ENCODE measurements around the gene C1QA.
"Not testable (repeated sequence)": the region's sequence is repeated elsewhere in the genome, so short reads cannot be mapped to it uniquely, and the experiment has no call there.

Gene C1QA

DNA sequence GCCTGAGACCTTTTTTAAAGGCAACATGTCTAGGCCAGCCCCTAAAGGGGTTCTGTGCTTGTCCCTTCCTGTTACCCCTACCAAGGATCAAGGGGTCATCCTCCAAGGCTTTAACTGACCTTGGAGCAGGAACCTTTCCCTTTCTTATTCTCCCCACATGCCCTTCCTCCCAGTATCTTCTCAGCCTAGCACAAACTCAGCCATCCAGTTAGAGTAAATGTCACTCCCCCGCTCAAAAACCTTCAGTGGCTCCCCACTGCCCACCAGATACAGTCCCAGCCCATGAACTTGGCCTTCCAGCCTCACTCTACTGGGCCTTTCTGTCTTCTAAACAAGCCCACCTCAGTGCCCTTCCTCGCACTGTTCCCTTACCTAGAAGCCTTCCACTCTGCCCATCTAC is 25.5 kb downstream of the C1QA start:
- Histone ChIP-seq H3K27ac (ENCODE audit: insufficient read depth in 1 of 2, low read depth in 1 of 2, low read length in 2 of 2, poor library complexity in 1 of 2, severe bottlenecking in 2 of 2) (no peak overlapping the region), H3K4me1 (ENCODE audit: control extremely low read depth in 1 of 4, control insufficient read depth in 4 of 4, insufficient read depth in 4 of 4, low read length in 3 of 4) (no peaks in the 10 kb centered on the region), H3K9me3 (ENCODE audit: control extremely low read depth in 1 of 5, control insufficient read depth in 4 of 5, insufficient read depth in 2 of 5, low read depth in 1 of 5, low read length in 4 of 5) (no peaks in the 10 kb centered on the region), H3K27me3 (replicated peaks in 2 of 5; ENCODE audit: control insufficient read depth in 4 of 5, insufficient read depth in 5 of 5, low read length in 4 of 5) (peaks cover 0 to 4% (median 0%) of the 10 kb centered on the region in 5 experiments), H3K4me3 (ENCODE audit: control insufficient read depth in 1 of 7, extremely low read depth in 1 of 7, insufficient read depth in 4 of 7, low read depth in 2 of 7, low read length in 6 of 7) (no peak overlapping the region), H3K36me3 (ENCODE audit: control insufficient read depth in 4 of 4, insufficient read depth in 4 of 4, low read length in 3 of 4) (no peaks in the 10 kb centered on the region)
- 100% methylated on average over 2 of the region's 2 CpGs for WGBS (ENCODE audit: insufficient coverage)
- ChIA-PET CTCF (interaction anchor here (1.2 kb wide), 1 partner anchor 11 kb away, joined by 4 read pairs; no protein-coding TSS in a partner anchor), POLR2A (interaction anchor here (1.3 kb wide), 1 partner anchor 9 kb away, joined by 3 read pairs; the partner anchor contains the start of gene C1QB)
- no peak for DNase-seq

DNA sequence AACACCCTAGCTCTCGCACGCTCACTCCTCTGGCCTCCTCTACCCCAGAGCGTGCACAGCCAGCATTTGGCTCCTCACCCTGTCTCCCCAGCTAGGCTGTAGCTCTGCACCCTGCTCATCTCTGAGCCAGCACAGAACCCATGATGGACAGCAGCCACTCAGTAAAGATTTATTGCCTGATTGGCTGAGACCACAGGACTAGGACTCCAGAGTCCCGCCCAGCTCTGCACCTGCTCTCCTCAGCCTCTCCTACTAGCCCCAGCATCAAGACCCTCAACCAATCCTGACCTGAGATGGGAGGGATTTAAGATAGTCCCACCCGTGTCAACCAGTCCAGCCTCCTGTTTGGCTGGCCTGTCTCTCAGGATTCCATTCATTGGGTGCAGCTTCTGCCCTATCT is 25.9 kb downstream of the C1QA start:
- Histone ChIP-seq H3K9me3 (ENCODE audit: control extremely low read depth in 1 of 5, control insufficient read depth in 4 of 5, insufficient read depth in 2 of 5, low read depth in 1 of 5, low read length in 4 of 5) (no peaks in the 10 kb centered on the region), H3K36me3 (ENCODE audit: control insufficient read depth in 4 of 4, insufficient read depth in 4 of 4, low read length in 3 of 4) (no peaks in the 10 kb centered on the region), H3K27me3 (replicated peaks in 2 of 5; ENCODE audit: control insufficient read depth in 4 of 5, insufficient read depth in 5 of 5, low read length in 4 of 5) (peaks cover 0 to 4% (median 0%) of the 10 kb centered on the region in 5 experiments), H3K4me1 (ENCODE audit: control extremely low read depth in 1 of 4, control insufficient read depth in 4 of 4, insufficient read depth in 4 of 4, low read length in 3 of 4) (no peaks in the 10 kb centered on the region), H3K4me3 (ENCODE audit: control insufficient read depth in 1 of 7, extremely low read depth in 1 of 7, insufficient read depth in 4 of 7, low read depth in 2 of 7, low read length in 6 of 7) (no peak overlapping the region), H3K27ac (ENCODE audit: insufficient read depth in 1 of 2, low read depth in 1 of 2, low read length in 2 of 2, poor library complexity in 1 of 2, severe bottlenecking in 2 of 2) (no peak overlapping the region)
- DNase-seq: peak in 2 of 3 donors; percentile 42 to 46
- ChIA-PET POLR2A (interaction anchor here (0.6 to 1.3 kb wide), 2 partner anchors 9 to 27 kb away, joined by 3 read pairs; partner anchors contain the start of gene C1QB), CTCF (interaction anchor here (1.0 to 1.7 kb wide), 3 partner anchors 10 to 268 kb away, joined by 3 to 7 read pairs (median 4); no protein-coding TSS in a partner anchor)
- 84% methylated on average over 5 of the region's 5 CpGs for whole genome bisulfite sequencing (ENCODE audit: insufficient coverage)

DNA sequence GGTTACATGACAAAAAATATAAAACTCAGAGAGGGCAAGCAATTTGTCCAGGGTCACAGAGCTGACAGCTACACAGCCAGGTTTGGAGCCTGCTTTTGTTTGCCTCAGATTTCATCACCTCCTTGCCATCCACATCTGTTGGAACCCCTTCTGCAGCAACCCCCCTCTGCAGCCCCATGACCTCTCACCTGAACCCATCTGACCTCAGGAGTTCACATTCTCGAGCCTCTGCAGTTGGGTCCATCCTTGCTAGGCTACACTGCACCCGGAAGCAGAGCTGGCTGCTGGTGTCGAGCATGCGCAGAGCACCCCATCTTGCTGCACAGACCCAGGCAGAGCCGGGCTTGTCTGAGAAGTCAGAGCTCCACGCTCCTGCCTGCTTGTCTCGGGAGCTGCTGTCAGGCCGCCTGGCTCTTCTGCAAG is 26.6 kb downstream of the C1QA start:
- H3K27me3 ChIP-seq (replicated peaks in 2 of 5; ENCODE audit: control insufficient read depth in 4 of 5, insufficient read depth in 5 of 5, low read length in 4 of 5): no peaks in the 10 kb centered on the region
- H3K4me3 ChIP-seq (ENCODE audit: control insufficient read depth in 1 of 7, extremely low read depth in 1 of 7, insufficient read depth in 4 of 7, low read depth in 2 of 7, low read length in 6 of 7): no peak overlapping the region
- H3K4me1 ChIP-seq (ENCODE audit: control extremely low read depth in 1 of 4, control insufficient read depth in 4 of 4, insufficient read depth in 4 of 4, low read length in 3 of 4): no peaks in the 10 kb centered on the region
- CTCF ChIA-PET: interaction anchor here (1.0 to 1.7 kb wide), 3 partner anchors 11 to 268 kb away, joined by 3 to 7 read pairs (median 3); no protein-coding TSS in a partner anchor
- H3K27ac ChIP-seq (ENCODE audit: insufficient read depth in 1 of 2, low read depth in 1 of 2, low read length in 2 of 2, poor library complexity in 1 of 2, severe bottlenecking in 2 of 2): no peak overlapping the region
- no peak for DNase-seq
- H3K36me3 ChIP-seq (ENCODE audit: control insufficient read depth in 4 of 4, insufficient read depth in 4 of 4, low read length in 3 of 4): no peaks in the 10 kb centered on the region
- POLR2A ChIA-PET: interaction anchor here (0.6 to 1.3 kb wide), 2 partner anchors 10 to 26 kb away, joined by 3 read pairs; partner anchors contain the start of gene C1QB
- no peaks in the 10 kb centered on the region for H3K9me3 ChIP-seq (ENCODE audit: control extremely low read depth in 1 of 5, control insufficient read depth in 4 of 5, insufficient read depth in 2 of 5, low read depth in 1 of 5, low read length in 4 of 5)
- WGBS (ENCODE audit: insufficient coverage): 91% methylated on average over 5 of the region's 8 CpGs

DNA sequence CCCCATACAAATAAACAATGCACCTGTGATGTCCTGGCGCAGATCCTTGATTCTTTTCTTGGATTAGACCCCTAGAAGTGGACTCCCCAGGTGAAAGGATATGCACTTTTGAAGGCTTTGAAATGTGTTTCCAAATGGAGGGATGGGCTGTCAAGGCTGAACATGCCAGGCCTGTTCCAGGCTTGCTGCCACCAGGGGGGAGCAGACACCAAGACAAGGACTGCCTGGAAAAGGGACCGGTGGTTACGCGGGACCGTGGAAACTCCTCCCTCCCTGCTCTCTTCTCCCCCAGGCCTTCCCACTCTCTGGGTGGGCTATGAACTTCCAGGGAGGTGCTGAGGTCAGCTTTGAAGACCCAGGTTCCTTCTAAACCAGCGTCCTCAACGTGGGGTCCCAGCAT is 29.3 kb downstream of the C1QA start:
- DNase-seq: peak in 1 of 3 donors; percentile 29
- Histone ChIP-seq H3K36me3 (ENCODE audit: control insufficient read depth in 4 of 4, insufficient read depth in 4 of 4, low read length in 3 of 4) (no peaks in the 10 kb centered on the region), H3K4me1 (ENCODE audit: control extremely low read depth in 1 of 4, control insufficient read depth in 4 of 4, insufficient read depth in 4 of 4, low read length in 3 of 4) (no peaks in the 10 kb centered on the region), H3K27me3 (replicated peaks in 2 of 5; ENCODE audit: control insufficient read depth in 4 of 5, insufficient read depth in 5 of 5, low read length in 4 of 5) (peaks cover 0 to 13% (median 0%) of the 10 kb centered on the region in 5 experiments), H3K4me3 (ENCODE audit: control insufficient read depth in 1 of 7, extremely low read depth in 1 of 7, insufficient read depth in 4 of 7, low read depth in 2 of 7, low read length in 6 of 7) (no peak overlapping the region), H3K27ac (ENCODE audit: insufficient read depth in 1 of 2, low read depth in 1 of 2, low read length in 2 of 2, poor library complexity in 1 of 2, severe bottlenecking in 2 of 2) (no peak overlapping the region), H3K9me3 (ENCODE audit: control extremely low read depth in 1 of 5, control insufficient read depth in 4 of 5, insufficient read depth in 2 of 5, low read depth in 1 of 5, low read length in 4 of 5) (no peaks in the 10 kb centered on the region)
- WGBS (ENCODE audit: insufficient coverage): 76% methylated on average over 6 of the region's 7 CpGs
- ChIA-PET CTCF (interaction anchor here (1.9 kb wide), 1 partner anchor 265 kb away, joined by 4 read pairs; no protein-coding TSS in a partner anchor), POLR2A (no interaction called here)

DNA sequence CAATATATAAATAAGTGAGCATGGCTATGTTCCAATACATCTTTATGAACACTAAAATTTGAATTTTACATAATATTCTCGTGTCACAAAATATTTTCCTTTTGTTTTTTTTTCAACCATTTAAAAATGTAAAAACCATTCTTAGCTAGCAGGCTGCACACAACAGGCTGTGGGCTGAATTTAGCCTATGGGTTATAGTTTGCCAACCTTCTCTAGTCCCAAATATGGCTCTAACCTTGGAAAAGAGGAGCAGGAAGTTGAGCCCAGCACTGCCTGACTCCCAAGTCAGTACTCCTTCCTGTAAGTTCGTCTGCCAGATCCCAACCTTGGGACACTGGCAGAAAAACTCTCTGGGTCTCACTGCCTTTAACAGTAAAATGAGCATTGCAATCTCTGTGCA is 30.0 kb downstream of the C1QA start:
- H3K27me3 ChIP-seq (replicated peaks in 2 of 5; ENCODE audit: control insufficient read depth in 4 of 5, insufficient read depth in 5 of 5, low read length in 4 of 5): peaks cover 0 to 19% (median 2%) of the 10 kb centered on the region in 5 experiments
- DNase-seq: no peak
- no peaks in the 10 kb centered on the region for H3K36me3 ChIP-seq (ENCODE audit: control insufficient read depth in 4 of 4, insufficient read depth in 4 of 4, low read length in 3 of 4)
- ChIA-PET CTCF (interaction anchor here (1.4 to 1.9 kb wide), 2 partner anchors 12 to 264 kb away, joined by 3 to 4 read pairs; no protein-coding TSS in a partner anchor), POLR2A (no interaction called here)
- WGBS (ENCODE audit: insufficient coverage): 56% methylated on average over 1 of the region's 2 CpGs
- no peak overlapping the region for H3K4me3 ChIP-seq (ENCODE audit: control insufficient read depth in 1 of 7, extremely low read depth in 1 of 7, insufficient read depth in 4 of 7, low read depth in 2 of 7, low read length in 6 of 7)
- H3K9me3 ChIP-seq (ENCODE audit: control extremely low read depth in 1 of 5, control insufficient read depth in 4 of 5, insufficient read depth in 2 of 5, low read depth in 1 of 5, low read length in 4 of 5): no peaks in the 10 kb centered on the region
- no peak overlapping the region for H3K27ac ChIP-seq (ENCODE audit: insufficient read depth in 1 of 2, low read depth in 1 of 2, low read length in 2 of 2, poor library complexity in 1 of 2, severe bottlenecking in 2 of 2)
- no peaks in the 10 kb centered on the region for H3K4me1 ChIP-seq (ENCODE audit: control extremely low read depth in 1 of 4, control insufficient read depth in 4 of 4, insufficient read depth in 4 of 4, low read length in 3 of 4)

DNA sequence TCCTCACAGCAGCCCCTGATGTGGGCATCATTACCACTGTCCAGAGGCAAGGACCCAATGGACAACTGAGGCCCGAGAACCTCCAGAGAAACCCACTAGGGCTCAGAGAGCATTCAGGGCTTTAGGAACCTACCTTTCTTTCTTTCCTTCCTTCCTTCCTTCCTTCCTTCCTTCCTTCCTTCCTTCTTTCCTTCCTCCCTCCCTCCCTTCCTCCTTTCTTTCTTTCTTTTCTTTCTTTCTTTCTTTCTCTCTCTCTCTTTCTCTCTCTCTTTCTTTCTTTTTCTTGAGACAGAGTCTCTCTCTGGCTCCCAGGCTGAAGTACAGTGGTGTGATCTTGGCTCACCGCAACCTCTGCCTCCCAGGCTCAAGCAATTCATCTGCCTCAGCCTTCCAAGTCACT is 32.4 kb downstream of the C1QA start:
- H3K27ac ChIP-seq (ENCODE audit: insufficient read depth in 1 of 2, low read depth in 1 of 2, low read length in 2 of 2, poor library complexity in 1 of 2, severe bottlenecking in 2 of 2); CTCF ChIA-PET; H3K9me3 ChIP-seq (ENCODE audit: control extremely low read depth in 1 of 5, control insufficient read depth in 4 of 5, insufficient read depth in 2 of 5, low read depth in 1 of 5, low read length in 4 of 5); POLR2A ChIA-PET; DNase-seq; H3K36me3 ChIP-seq (ENCODE audit: control insufficient read depth in 4 of 4, insufficient read depth in 4 of 4, low read length in 3 of 4); H3K4me3 ChIP-seq (ENCODE audit: control insufficient read depth in 1 of 7, extremely low read depth in 1 of 7, insufficient read depth in 4 of 7, low read depth in 2 of 7, low read length in 6 of 7); H3K4me1 ChIP-seq (ENCODE audit: control extremely low read depth in 1 of 4, control insufficient read depth in 4 of 4, insufficient read depth in 4 of 4, low read length in 3 of 4): not testable (repeated sequence)
- peaks cover 0 to 42% (median 11%) of the 10 kb centered on the region in 5 experiments for H3K27me3 ChIP-seq (replicated peaks in 2 of 5; ENCODE audit: control insufficient read depth in 4 of 5, insufficient read depth in 5 of 5, low read length in 4 of 5)
- WGBS (ENCODE audit: insufficient coverage): 95% methylated on average over 2 of the region's 2 CpGs

DNA sequence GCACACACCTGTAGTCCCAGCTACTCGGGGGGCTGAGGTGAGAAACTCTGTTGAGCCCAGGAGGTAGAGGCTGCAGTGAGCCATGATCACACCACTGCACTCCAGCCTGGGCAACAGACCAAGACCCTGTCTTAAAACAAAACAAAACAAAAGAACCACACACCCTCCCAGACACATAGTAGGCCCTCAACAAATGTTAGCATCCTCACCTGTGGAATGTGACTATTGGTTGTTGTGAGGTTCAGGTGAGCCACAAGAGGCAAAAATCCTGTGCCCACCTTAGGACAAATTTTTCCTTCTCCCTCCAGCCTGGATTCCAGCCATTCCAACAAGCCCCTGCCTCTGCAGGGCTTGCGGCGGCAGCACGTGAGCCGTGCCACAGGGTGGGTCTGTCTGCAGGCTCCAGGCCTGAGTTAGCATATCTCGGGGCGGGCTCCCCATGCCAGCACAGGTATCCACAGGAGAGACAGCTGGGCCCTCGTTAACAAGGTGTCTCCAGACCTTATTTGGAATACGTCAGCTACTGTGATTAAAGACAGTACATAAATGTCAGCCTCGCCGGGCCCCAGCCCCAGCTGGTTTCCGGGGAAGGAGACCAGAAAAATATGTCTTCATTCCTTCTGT is 34.0 kb downstream of the C1QA start:
- Histone ChIP-seq H3K36me3 (ENCODE audit: control insufficient read depth in 4 of 4, insufficient read depth in 4 of 4, low read length in 3 of 4) (no peaks in the 10 kb centered on the region), H3K4me3 (ENCODE audit: control insufficient read depth in 1 of 7, extremely low read depth in 1 of 7, insufficient read depth in 4 of 7, low read depth in 2 of 7, low read length in 6 of 7) (no peak overlapping the region), H3K27ac (ENCODE audit: insufficient read depth in 1 of 2, low read depth in 1 of 2, low read length in 2 of 2, poor library complexity in 1 of 2, severe bottlenecking in 2 of 2) (no peak overlapping the region), H3K4me1 (ENCODE audit: control extremely low read depth in 1 of 4, control insufficient read depth in 4 of 4, insufficient read depth in 4 of 4, low read length in 3 of 4) (no peaks in the 10 kb centered on the region), H3K27me3 (replicated peaks in 2 of 5; ENCODE audit: control insufficient read depth in 4 of 5, insufficient read depth in 5 of 5, low read length in 4 of 5) (peaks cover 0 to 56% (median 11%) of the 10 kb centered on the region in 5 experiments), H3K9me3 (ENCODE audit: control extremely low read depth in 1 of 5, control insufficient read depth in 4 of 5, insufficient read depth in 2 of 5, low read depth in 1 of 5, low read length in 4 of 5) (no peaks in the 10 kb centered on the region)
- WGBS (ENCODE audit: insufficient coverage): 51% methylated on average over 10 of the region's 12 CpGs
- ChIA-PET CTCF (no interaction called here), POLR2A (no interaction called here)
- DNase-seq: no peak

All from common myeloid progenitor, CD34-positive (primary cell).